ENCODE data around the gene PCSK4.

- no peak for TF ChIP-seq CTCF (IDR thresholded peaks at IDR 0.05; ENCODE audit: low read depth, low read length, poor library complexity, severe bottlenecking)
- no peak for TF ChIP-seq EZH2phosphoT487 (IDR thresholded peaks at IDR 0.05; ENCODE audit: borderline replicate concordance, low read length)
Observed at GRCh38 chr19:1457031-1457739, 33.0 kb downstream of the PCSK4 start.

Data from DOHH2 (cell line).